Adrenal gland (tissue), 12 donors: ENCODE data around the gene SULT2A1. TPM values are rescaled to one million over a fixed set of nuclear protein-coding genes. Genes with fewer than 3 reads are reported as not detected.
A peak's percentile ranks its signal among the peaks of the same experiment; 100 is the strongest.

Source experiments
- DNase-seq, 7 donors: peaks; one replicate each; pipeline ENCODE4 v3.0.0-alpha.2; 2019 to 2020
- H3K27ac ChIP-seq, 5 donors: fragments of 200-600 bp; sonication (generic) in 4 of 5; 1 replicate in 3 of 5; 2 replicates in 2 of 5; pipeline versions ENCODE4 v1.5.1 to v1.8.0; 2016 to 2020; ENCODE audit warnings: mild to moderate bottlenecking in 1 of 5
- H3K27me3 ChIP-seq: fragments of 200-600 bp; 2 replicates; pipeline ENCODE4 v1.8.0; 2021
- H3K36me3 ChIP-seq, 2 donors: fragments of 200-600 bp; replicated peaks in 1 of 2; 1 replicate in 1 of 2; 2 replicates in 1 of 2; pipeline versions ENCODE4 v1.5.1 to v1.8.0; 2018 to 2022
- H3K4me1 ChIP-seq, 2 donors: fragments of 200-600 bp; replicated peaks in 1 of 2; 1 replicate in 1 of 2; 2 replicates in 1 of 2; pipeline versions ENCODE4 v1.5.1 to v1.8.0; 2018 to 2021
- H3K4me3 ChIP-seq, 4 donors: fragments of 200-600 bp; sonication (generic) in 3 of 4; one replicate each; pipeline ENCODE4 v1.5.1; 2016 to 2018
- H3K9me3 ChIP-seq, 3 donors: fragments of 200-600 bp; sonication (generic) in 1 of 3; replicated peaks in 1 of 3; 1 replicate in 2 of 3; 2 replicates in 1 of 3; pipeline versions ENCODE4 v1.5.1 to v1.8.0; 2016 to 2021
- CTCF ChIP-seq, 6 experiments: fragments of 450-650 bp in 4 of 6; fragments of 200-600 bp in 2 of 6; sonication (generic) in 1 of 6; IDR thresholded peaks; 1 replicate in 5 of 6; 2 replicates in 1 of 6; pipeline versions ENCODE4 v1.5.1 to v1.8.0; 2016 to 2021; ENCODE audit warnings: antibody characterized with exemption in 6 of 6, mild to moderate bottlenecking in 2 of 6, moderate library complexity in 1 of 6
- POLR2A ChIP-seq, 2 donors: fragments of 450-650 bp; IDR thresholded peaks; one replicate each; pipeline ENCODE4 v1.6.1; 2017; ENCODE audit warnings: antibody characterized with exemption in 2 of 2, mild to moderate bottlenecking in 2 of 2, moderate library complexity in 1 of 2
- WGBS, 4 donors: extraction: QIAGEN DNeasy Blood & Tissue Kit in 2 of 4; methylation state at CpG; one replicate each; pipeline versions ENCODE4 v1.1.5 to v1.1.7; 2013 to 2017; 5-methylcytosine and 5-hydroxymethylcytosine counted together
- intact Hi-C, 2 donors: fragments of 100-400 bp; cut with DNase I; formaldehyde crosslinking; loops; one replicate each; pipeline versions ENCODE4 v1.14.1 to v1.15.0; 2022 to 2023
- polyA plus RNA-seq, 3 donors: library from polyadenylated mRNA; stranded (reverse); fragments of 200-250 nt in 2 of 3; fragments of 350-450 nt in 1 of 3; fragmentation: Illumina TruSeq in 1 of 3; extraction: RNeasy Lipid Tissue Mini Kit (QIAGEN cat#74804) in 1 of 3; gene quantifications; one replicate each; pipeline ENCODE4 v1.2.3, GENCODE V29; 2013 to 2014
- total RNA-seq, 9 donors: library from RNA; depleted of rRNA in 4 of 9; stranded (reverse); fragments of >200 nt in 4 of 9; fragments of 120-200 nt in 1 of 9; fragmentation: NEBNext Ultra II Directional in 1 of 9; extraction: Animal tissue kit (Norgen Biotek cat#: 25700) in 1 of 9; gene quantifications; one replicate each; pipeline versions ENCODE4 v1.1.0 to v1.2.4, GENCODE V29; 2013 to 2023
- donor health status: healthy with polysubstance abuse.
- donor health status: Bipolar disorder and iron deficiency.
- donor health status: DM: yes; HTN: yes; CAD: no.
- donor health status: DM: no; HTN: no; CAD: no.
- donor health status: DM: no; HTN: no; CAD: no.
- donor health status: DM: yes; HTN: yes; CAD: no.

The SULT2A1 gene
- total and polyA plus RNA-seq, 12 donors = 124 to 5,138 (median 228) TPM

GRCh38 chr19:47891622-47891922 lies 5.5 kb upstream of the SULT2A1 start:
- intact Hi-C loops = no loop called here
- TF ChIP-seq POLR2A (IDR thresholded peaks at IDR 0.05) (no peak), CTCF (IDR thresholded peaks at IDR 0.05) (no peak)
- WGBS, 4 donors = 17 to 32% (median 25%) methylated on average over 2 of the region's 2 CpGs
- H3K36me3 ChIP-seq = no peaks in the 10 kb centered on the region
- DNase-seq = peak in 2 of 7 donors; percentile 28 to 41
- peaks cover 11 to 23% of the 10 kb centered on the region in 2 donors for H3K4me1 ChIP-seq
- H3K4me3 ChIP-seq = no peak overlapping the region
- no peaks in the 10 kb centered on the region for H3K27me3 ChIP-seq
- peak overlapping the region; percentile 58 to 88 (median 78) for H3K27ac ChIP-seq
- H3K9me3 ChIP-seq = no peaks in the 10 kb centered on the region

GRCh38 chr19:47890865-47891621 lies 4.9 kb upstream of the SULT2A1 start:
- peaks cover 17 to 23% of the 10 kb centered on the region in 2 donors for H3K4me1 ChIP-seq
- H3K36me3 ChIP-seq = no peaks in the 10 kb centered on the region
- intact Hi-C loops = no loop called here
- H3K27ac ChIP-seq = peak overlapping the region; percentile 58 to 88 (median 78)
- DNase-seq = peak in 1 of 7 donors; percentile 18
- 65 to 71% (median 68%) methylated on average over 7 of the region's 7 CpGs for whole genome bisulfite sequencing, 4 donors
- H3K4me3 ChIP-seq = no peak overlapping the region
- TF ChIP-seq CTCF (IDR thresholded peaks at IDR 0.05) (no peak), POLR2A (IDR thresholded peaks at IDR 0.05) (no peak)
- H3K27me3 ChIP-seq = no peaks in the 10 kb centered on the region
- H3K9me3 ChIP-seq = no peaks in the 10 kb centered on the region

- Histone ChIP-seq H3K4me3 (peak overlapping the region in 2 of 4 donors; percentile 2 to 59), H3K4me1 (peaks cover 0 to 15% of the 10 kb centered on the region in 2 donors), H3K27me3 (no peaks in the 10 kb centered on the region), H3K36me3 (no peaks in the 10 kb centered on the region), H3K27ac (peak overlapping the region in 3 of 5 donors; percentile 74 to 88 (median 77)), H3K9me3 (no peaks in the 10 kb centered on the region)
- 47 to 59% (median 53%) methylated on average over 5 of the region's 5 CpGs for WGBS, 4 donors
- peak in 6 of 7 donors; percentile 46 to 63 (median 60) for DNase-seq
- intact Hi-C loops = no loop called here
- no peak for TF ChIP-seq CTCF (IDR thresholded peaks at IDR 0.05)
- peak in 1 of 2 donors; percentile 52 for TF ChIP-seq POLR2A (IDR thresholded peaks at IDR 0.05)
Observed at GRCh38 chr19:47885067-47885463, 1.1 kb downstream of the SULT2A1 start.

- peak in 2 of 7 donors; percentile 18 to 21 for DNase-seq
- Histone ChIP-seq H3K27me3 (no peaks in the 10 kb centered on the region), H3K27ac (no peak overlapping the region), H3K4me3 (peak overlapping the region in 1 of 4 donors; percentile 13), H3K9me3 (no peaks in the 10 kb centered on the region), H3K4me1 (peaks cover 0 to 20% of the 10 kb centered on the region in 2 donors), H3K36me3 (peaks cover 0 to 8% of the 10 kb centered on the region in 2 donors)
- intact Hi-C loops = no loop called here
- TF ChIP-seq CTCF (IDR thresholded peaks at IDR 0.05) (no peak), POLR2A (IDR thresholded peaks at IDR 0.05) (no peak)
- WGBS, 4 donors = 62 to 79% (median 75%) methylated on average over 3 of the region's 3 CpGs
Observed at GRCh38 chr19:47882890-47883289, 3.2 kb downstream of the SULT2A1 start.
